SK-N-SH treated with all-trans-retinoic acid at 6 μM for 48 hours (cell line): ENCODE measurements around the gene TMC6.

Experiments used
- OSR1 ChIP-seq: fragments of 250-450 bp; sonication (Bioruptor Pico); IDR thresholded peaks from 2 replicates; pipeline ENCODE4 v1.8.0; 2022; ENCODE audit warnings: moderate library complexity, mild to moderate bottlenecking, inconsistent platforms
- TOX ChIP-seq: fragments of 250-450 bp; sonication (Bioruptor Pico); IDR thresholded peaks from 2 replicates; pipeline ENCODE4 v1.8.0; 2021; ENCODE audit warnings: mild to moderate bottlenecking, moderate library complexity, borderline replicate concordance
- ZNF565 ChIP-seq: fragments of 450-650 bp; formaldehyde crosslinking; conservative IDR thresholded peaks from 2 replicates; pipeline ENCODE4 v1.5.0; 2020; ENCODE audit warnings: low read depth, mild to moderate bottlenecking, moderate library complexity

GRCh38 chr17:78096093-78096492, 32.5 kb downstream of the TMC6 start:
- no peak for TF ChIP-seq OSR1 (CRISPR knock-in tag)
- no peak for TF ChIP-seq ZNF565
- TF ChIP-seq TOX (CRISPR knock-in tag): no peak
